ENCODE measurements around the gene DTNB. TPM values are rescaled to one million over a fixed set of nuclear protein-coding genes. Genes with fewer than 3 reads are reported as not detected.

DTNB gene
- total and polyA plus RNA-seq, 2 of the 4 experiments (the other 2 are of a cell fraction) = 3.8 to 5.3 TPM

DNA sequence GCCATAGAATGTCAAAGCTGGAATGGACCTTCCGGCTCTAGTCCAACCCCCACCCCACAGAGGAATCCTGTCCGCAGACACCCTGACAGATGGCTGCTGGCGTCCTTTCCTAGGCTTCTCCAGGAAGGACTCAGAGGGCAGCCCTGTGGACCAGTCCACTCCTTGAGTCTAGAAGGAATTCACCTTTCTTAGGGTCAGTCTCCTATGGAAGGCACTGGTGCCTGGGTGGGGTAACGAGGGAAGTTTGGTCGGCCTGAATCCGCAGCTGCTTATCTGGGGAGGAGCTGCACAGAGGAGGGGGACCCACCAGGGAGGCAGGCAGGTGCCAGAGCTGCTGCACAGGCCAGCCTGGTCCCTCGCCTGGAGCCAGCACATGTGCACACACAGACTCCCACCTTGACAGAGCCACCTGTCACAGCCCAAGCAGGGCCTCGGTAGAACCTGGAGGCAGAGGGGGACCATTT lies 334.1 kb downstream of the DTNB start:
- in situ Hi-C loops (cut with MboI; ENCODE audit: low sequenced_read_pairs) = no loop called here
- no peak for ATAC-seq (ENCODE audit: low read depth)
- POLR2A ChIA-PET (ENCODE audit: unreplicated experiment) = no interaction called here
- Histone ChIP-seq H2BK15ac (ENCODE audit: low read depth, low read length) (no peak overlapping the region), H4K8ac (ENCODE audit: low read depth in 2 of 2, low read length in 2 of 2) (no peak overlapping the region), H2BK120ac (ENCODE audit: low read depth, low read length) (no peak overlapping the region), H3K23ac (ENCODE audit: low read depth, low read length) (no peak overlapping the region), H3K4me1 (ENCODE audit: control insufficient read depth, insufficient read depth, low read length) (peaks cover 8% of the 10 kb centered on the region; the same call in 1 of the 2 replicates), H3K9ac (ENCODE audit: low read depth, low read length) (no peak overlapping the region), H3K36me3 (ENCODE audit: control insufficient read depth, insufficient read depth, low read length) (no peaks in the 10 kb centered on the region), H3K4me2 (ENCODE audit: low read depth, low read length) (no peak overlapping the region), H4K91ac (ENCODE audit: insufficient read depth, low read depth, low read length) (no peak overlapping the region), H4K5ac (ENCODE audit: low read depth, low read length) (no peak overlapping the region), H3K18ac (ENCODE audit: low read depth, low read length) (no peak overlapping the region), H2AK9ac (replicated peaks; ENCODE audit: low read depth, low read length, poor library complexity) (no peak overlapping the region), H3K4me3 (ENCODE audit: insufficient read depth, low read depth, low read length) (no peak overlapping the region), H2BK20ac (ENCODE audit: low read depth, low read length) (no peak overlapping the region), H2AK5ac (ENCODE audit: low read depth, low read length) (no peak overlapping the region), H3K27ac (ENCODE audit: insufficient read depth, low read length) (no peak overlapping the region), H3K4ac (ENCODE audit: low read depth, low read length) (no peak overlapping the region), H4K20me1 (ENCODE audit: insufficient read depth, low read length) (peaks cover 52% of the 10 kb centered on the region), H3K79me1 (ENCODE audit: low read depth in 1 of 2, low read length in 2 of 2) (peaks cover 0 to 47% of the 10 kb centered on the region in 2 experiments; a peak in 3 of 4 replicates), H2BK5ac (ENCODE audit: low read depth, low read length, poor library complexity, severe bottlenecking) (no peak overlapping the region), H3K27me3 (ENCODE audit: control insufficient read depth, insufficient read depth, low read length) (no peaks in the 10 kb centered on the region), H3K9me3 (ENCODE audit: control insufficient read depth, insufficient read depth, low read length) (no peaks in the 10 kb centered on the region), H3K56ac (ENCODE audit: extremely low read depth, insufficient read depth, low read length) (no peak overlapping the region), H2AFZ (replicated peaks; ENCODE audit: low read length, poor library complexity) (no peak overlapping the region), H3K14ac (replicated peaks; ENCODE audit: low read depth, low read length) (no peak overlapping the region), H3K9me1 (ENCODE audit: insufficient read depth, low read length) (no peaks in the 10 kb centered on the region; the same call in 1 of the 2 replicates)
- DNase-seq = no peak
- BruUV-seq (replicated peaks) = no TSS peak
- dilution Hi-C loops (cut with HindIII; ENCODE audit: low sequenced_read_pairs, unreplicated experiment) = no loop called here
- intact Hi-C loops (cut with micrococcal nuclease) = no loop called here
- TF ChIP-seq FOS (IDR thresholded peaks at IDR 0.05; ENCODE audit: low read depth, low read length) = no peak
- CTCF ChIA-PET = no interaction called here
- 57% methylated on average over 3 of the region's 8 CpGs; no CpG with 5 or more reads in 1 of the 2 experiments for WGBS, 2 experiments (ENCODE audit: extremely low coverage in 2 of 2, insufficient read length in 1 of 2)
